ENCODE measurements around the gene PIK3C2G.
"Not testable (repeated sequence)": the region's sequence is repeated elsewhere in the genome, so short reads cannot be mapped to it uniquely, and the experiment has no call there.

Gene PIK3C2G

GRCh38 chr12:18472304-18472703, 211.0 kb downstream of the PIK3C2G start:
- DNase-seq (ENCODE audit: low spot score) = no peak

DNA sequence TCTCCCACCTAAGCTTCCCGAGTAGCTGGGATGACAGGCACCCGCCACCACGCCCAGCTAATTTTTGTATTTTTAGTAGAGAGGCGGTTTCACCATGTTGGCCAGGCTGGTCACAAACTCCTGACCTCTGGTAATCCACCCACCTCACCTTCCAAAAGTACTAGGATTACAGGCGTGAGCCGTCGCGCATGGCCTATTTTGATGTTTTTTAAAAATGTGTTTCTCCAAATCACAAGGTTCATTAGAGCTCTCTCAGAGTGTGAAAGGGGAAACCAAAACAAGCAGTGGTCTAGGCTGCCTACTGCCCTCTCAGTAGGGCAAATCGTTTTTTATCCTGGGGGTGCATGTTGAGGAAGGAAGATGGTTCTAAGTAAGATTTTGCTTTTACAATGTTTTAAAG, 211.5 kb downstream of the PIK3C2G start:
- DNase-seq (ENCODE audit: low spot score) = no peak

DNA sequence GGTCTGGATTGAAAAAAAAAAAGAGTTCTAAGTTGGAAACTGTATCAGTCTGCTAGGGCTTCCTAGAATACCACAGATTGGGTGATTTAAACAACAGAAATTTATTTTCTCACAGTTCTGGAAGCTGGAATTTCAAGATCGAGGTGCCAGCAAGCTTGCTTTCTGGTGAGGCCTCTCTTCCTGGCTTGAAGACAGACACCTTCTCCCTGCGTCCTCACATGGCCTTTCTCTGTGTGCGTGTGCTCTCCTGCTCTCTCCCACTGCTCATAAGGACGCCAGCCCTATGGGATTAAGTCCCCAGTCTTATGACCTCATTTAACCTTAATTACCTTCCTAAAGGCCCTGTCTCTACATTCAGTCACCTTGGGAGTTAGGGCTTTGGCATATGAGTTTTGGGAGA, 215.5 kb downstream of the PIK3C2G start:
- no peak for DNase-seq (ENCODE audit: low spot score)

GRCh38 chr12:18479256-18479655, 217.9 kb downstream of the PIK3C2G start:
- DNase-seq (ENCODE audit: low spot score) = peak; percentile 63

GRCh38 chr12:18482601-18483120, 221.3 kb downstream of the PIK3C2G start:
- DNase-seq (ENCODE audit: low spot score) = no peak

DNA sequence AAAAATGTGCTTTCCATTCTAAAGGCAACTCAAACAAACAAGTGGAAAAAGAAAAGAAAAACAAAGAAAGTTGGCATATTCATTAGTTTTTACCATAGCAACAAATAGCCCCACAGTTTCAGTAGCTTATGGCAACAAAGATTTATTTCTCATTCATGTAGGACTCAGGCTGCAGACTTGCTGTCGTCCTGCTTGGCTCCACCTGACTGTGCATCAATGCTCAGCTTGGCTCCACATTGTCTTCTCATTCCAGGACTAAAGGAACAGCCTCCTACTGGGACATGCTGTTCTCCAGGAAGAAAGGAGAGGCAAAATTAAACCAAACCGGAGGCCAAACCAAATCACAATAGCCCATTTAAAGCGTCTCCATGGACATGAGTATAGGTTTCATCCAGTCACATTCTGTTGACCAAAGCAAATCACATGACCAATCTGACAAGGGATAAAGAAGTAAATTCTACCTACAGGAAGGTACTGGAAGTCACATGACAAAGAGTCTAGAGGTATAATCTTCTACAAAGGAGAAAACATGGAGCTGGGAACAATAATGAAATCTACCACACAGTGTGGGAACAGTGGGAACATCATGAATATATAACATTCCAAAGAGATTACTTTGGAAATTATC, 222.5 kb downstream of the PIK3C2G start:
- DNase-seq (ENCODE audit: low spot score) = no peak

GRCh38 chr12:18486036-18486435, 224.7 kb downstream of the PIK3C2G start:
- DNase-seq (ENCODE audit: low spot score) = no peak

GRCh38 chr12:18487509-18487908, 226.2 kb downstream of the PIK3C2G start:
- DNase-seq (ENCODE audit: low spot score) = no peak

GRCh38 chr12:18492372-18493025, 231.2 kb downstream of the PIK3C2G start:
- DNase-seq (ENCODE audit: low spot score) = no peak

- DNase-seq (ENCODE audit: low spot score) = no peak
Observed at GRCh38 chr12:18496156-18496555, 234.8 kb downstream of the PIK3C2G start.

DNA sequence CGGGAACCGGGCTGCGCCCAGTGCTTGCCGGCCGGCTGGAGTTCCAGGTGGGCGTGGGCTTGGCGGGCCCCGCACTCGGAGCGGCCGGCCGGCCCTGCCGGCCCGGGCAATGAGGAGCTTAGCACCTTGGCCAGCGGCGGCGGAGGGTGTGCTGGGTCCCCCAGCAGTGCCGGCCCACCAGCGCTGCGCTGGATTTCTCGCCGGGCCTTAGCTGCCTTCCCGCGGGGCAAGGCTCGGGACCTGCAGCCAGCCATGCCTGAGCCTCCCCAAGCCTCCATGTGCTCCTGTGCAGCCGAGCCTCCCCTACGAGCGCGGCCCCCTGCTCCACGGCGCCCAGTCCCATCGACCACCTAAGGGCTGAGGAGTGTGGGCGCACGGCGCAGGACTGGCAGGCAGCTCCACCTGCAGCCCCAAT, 238.8 kb downstream of the PIK3C2G start:
- not testable (repeated sequence) for DNase-seq (ENCODE audit: low spot score)

GRCh38 chr12:18500736-18501135, 239.4 kb downstream of the PIK3C2G start:
- not testable (repeated sequence) for DNase-seq (ENCODE audit: low spot score)

GRCh38 chr12:18502422-18502968, 241.2 kb downstream of the PIK3C2G start:
- DNase-seq (ENCODE audit: low spot score) = no peak

GRCh38 chr12:18521461-18521860, 260.1 kb downstream of the PIK3C2G start:
- no peak for DNase-seq (ENCODE audit: low spot score)

- DNase-seq (ENCODE audit: low spot score) = no peak
Observed at GRCh38 chr12:18522806-18523205, 261.5 kb downstream of the PIK3C2G start.

- DNase-seq (ENCODE audit: low spot score) = not testable (repeated sequence)
Observed at GRCh38 chr12:18542497-18542896, 281.2 kb downstream of the PIK3C2G start.

DNA sequence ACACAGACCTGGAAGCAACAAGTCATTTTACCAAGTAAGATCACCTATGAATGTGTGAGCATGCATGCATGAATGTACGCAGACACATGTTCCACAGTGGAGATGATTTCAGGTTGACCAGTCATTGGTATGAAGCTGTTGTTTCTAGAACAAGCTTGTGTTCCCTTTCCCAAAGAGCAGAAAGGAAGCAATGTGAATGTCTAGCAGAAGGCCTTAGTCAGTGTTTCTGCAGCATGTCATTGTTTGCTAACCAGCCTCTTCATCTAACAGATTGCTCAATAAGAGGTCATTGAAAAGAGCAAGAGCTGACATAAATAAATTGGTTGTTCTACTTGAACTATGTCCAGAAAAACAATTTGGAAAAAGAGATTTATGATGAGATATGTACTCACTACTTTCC, 285.1 kb downstream of the PIK3C2G start:
- DNase-seq (ENCODE audit: low spot score) = peak; percentile 71

DNA sequence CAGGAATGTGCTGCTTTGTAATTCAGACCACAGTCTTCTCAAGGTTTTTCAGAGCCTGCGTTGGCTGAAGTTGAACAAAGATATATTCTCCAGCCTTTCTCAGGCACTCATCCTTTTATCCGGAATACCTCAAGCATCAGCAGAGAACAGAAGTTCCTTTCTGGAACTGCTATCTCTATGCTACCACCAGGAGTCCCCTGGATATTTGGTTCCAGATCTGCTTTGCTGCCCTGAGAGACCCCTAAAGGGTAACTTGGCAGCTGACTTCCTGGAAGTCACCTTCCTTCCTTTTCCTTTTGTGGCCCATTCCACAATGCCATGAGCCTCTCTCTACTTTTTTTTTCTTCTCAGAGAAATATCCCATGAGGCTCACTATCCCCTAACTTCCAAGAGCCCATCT, 288.3 kb downstream of the PIK3C2G start:
- no peak for DNase-seq (ENCODE audit: low spot score)

DNA sequence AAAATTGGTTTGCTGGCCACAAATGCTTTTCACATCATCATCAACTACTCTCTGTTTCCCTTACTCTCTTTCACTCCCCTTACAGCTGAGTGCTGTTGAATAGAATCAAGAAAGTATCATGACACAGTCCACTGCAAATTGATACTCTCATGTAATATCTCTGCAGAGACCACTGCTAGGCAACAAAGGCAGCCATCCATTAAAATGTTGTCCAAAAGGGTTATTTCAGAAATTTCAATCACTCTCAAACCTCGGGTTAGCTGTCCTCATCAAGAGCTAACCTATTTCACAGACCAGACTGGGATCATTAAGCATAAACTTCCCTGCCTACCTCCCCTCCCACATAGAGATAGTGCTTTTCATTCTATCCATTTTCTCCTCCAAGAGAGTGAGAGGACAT, 289.8 kb downstream of the PIK3C2G start:
- no peak for DNase-seq (ENCODE audit: low spot score)

DNA sequence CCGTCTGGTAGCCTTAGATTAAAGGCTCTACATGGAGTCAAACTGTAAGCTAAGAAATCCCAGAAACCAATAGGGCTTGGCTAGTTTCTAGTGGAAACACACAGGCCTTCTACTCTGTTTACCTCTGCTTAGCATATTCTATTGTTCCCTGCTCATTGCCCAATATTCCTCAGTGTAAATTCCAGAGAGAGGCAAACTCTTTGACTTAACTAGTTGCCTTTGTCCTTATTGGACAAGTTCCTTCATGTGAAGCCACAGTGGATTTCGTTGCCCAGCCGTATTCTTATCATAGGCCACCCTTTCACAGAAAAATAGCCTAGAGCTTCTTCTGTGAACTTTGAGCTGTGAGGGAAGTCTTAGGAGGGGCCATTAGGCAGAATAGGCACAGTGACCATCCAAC, 290.4 kb downstream of the PIK3C2G start:
- no peak for DNase-seq (ENCODE audit: low spot score)

DNA sequence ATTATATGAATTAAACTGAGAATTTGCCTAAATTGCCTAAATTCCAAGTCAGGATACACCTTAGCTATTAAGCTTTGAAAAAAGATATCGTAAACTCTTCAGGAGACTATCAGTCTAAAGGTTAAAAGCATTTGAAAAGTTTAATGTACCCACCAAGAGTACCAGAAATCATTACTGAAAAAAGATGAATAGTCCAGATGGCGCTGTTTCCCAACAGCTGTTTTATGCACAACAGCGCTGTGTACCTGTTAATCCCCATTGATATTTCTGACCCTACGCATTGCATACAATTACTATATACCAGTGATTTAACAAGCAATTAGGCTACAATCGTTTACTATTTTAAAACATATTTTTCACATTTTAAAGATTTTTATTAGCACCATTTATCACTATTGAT, 291.5 kb downstream of the PIK3C2G start:
- no peak for DNase-seq (ENCODE audit: low spot score)

- peak; percentile 11 for DNase-seq (ENCODE audit: low spot score)
Observed at GRCh38 chr12:18556161-18556560, 294.8 kb downstream of the PIK3C2G start.

DNA sequence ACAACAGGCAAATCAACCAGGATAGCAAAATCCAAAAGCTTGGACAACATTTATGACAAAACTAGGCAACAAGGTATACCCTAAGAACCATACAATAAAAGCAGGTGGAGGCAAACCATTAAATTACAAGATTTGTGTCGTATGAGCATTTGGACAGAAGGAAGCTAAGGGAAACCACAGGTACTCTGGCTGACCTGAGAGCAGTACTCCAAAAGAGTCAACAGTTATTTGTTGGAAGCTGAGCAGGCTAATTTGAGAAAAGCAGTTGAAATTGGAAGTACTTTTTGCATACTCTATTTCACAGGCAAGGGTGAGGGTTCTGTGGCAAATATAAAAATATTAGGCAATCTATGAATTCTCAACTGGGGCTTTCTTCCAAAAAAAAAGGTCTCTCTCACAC, 297.9 kb downstream of the PIK3C2G start:
- no peak for DNase-seq (ENCODE audit: low spot score)

Data from kidney tubule cell (primary cell).